Common myeloid progenitor, CD34-positive (primary cell): ENCODE measurements around the gene C12orf76.

ENCODE experiments used
- CTCF ChIA-PET: fragments of 350-600 bp; sonication (Branson Sonifier 250); formaldehyde crosslinking; loops from one replicate; lab custom pipeline; 2021; ENCODE audit warnings: antibody characterized with exemption; lab: Charles Lee
- POLR2A ChIA-PET: fragments of 350-600 bp; sonication (Branson Sonifier 250); formaldehyde crosslinking; loops from one replicate; lab custom pipeline; 2021; ENCODE audit warnings: antibody characterized with exemption; lab: Charles Lee
- DNase-seq, 3 donors: peaks; one replicate each; pipeline versions ENCODE4 v3.0.0 to v3.0.0-alpha.2; 2013
- H3K27ac ChIP-seq, 2 experiments: 1 replicate in 1 of 2; 2 replicates in 1 of 2; pipeline ENCODE4 v1.7.0; 2013; ENCODE audit warnings: inconsistent platforms in 2 of 2, low read length in 2 of 2, mild to moderate bottlenecking in 2 of 2, low read depth in 1 of 2, moderate library complexity in 1 of 2; ENCODE audit not compliant: severe bottlenecking in 2 of 2, insufficient read depth in 1 of 2, poor library complexity in 1 of 2
- H3K27me3 ChIP-seq, 5 experiments: replicated peaks in 2 of 5; 1 replicate in 3 of 5; 2 replicates in 2 of 5; pipeline versions ENCODE4 v1.6.1 to v1.7.0; 2013; ENCODE audit warnings: low read length in 4 of 5, mild to moderate bottlenecking in 2 of 5, moderate library complexity in 2 of 5, inconsistent platforms in 1 of 5; ENCODE audit not compliant: insufficient read depth in 5 of 5, control insufficient read depth in 4 of 5
- H3K36me3 ChIP-seq, 4 experiments: 1 replicate in 2 of 4; 2 replicates in 2 of 4; pipeline versions ENCODE4 v1.6.1 to v1.7.0; 2013; ENCODE audit warnings: low read length in 3 of 4, control low read depth in 1 of 4, mild to moderate bottlenecking in 1 of 4; ENCODE audit not compliant: control insufficient read depth in 4 of 4, insufficient read depth in 4 of 4
- H3K4me1 ChIP-seq, 4 experiments: 1 replicate in 3 of 4; 2 replicates in 1 of 4; pipeline versions ENCODE4 v1.6.1 to v1.7.1; 2013; ENCODE audit warnings: low read length in 3 of 4, mild to moderate bottlenecking in 3 of 4, control low read depth in 1 of 4, inconsistent platforms in 1 of 4, moderate library complexity in 1 of 4; ENCODE audit not compliant: control insufficient read depth in 4 of 4, insufficient read depth in 4 of 4; ENCODE audit errors: control extremely low read depth in 1 of 4
- H3K4me3 ChIP-seq, 7 experiments: 1 replicate in 4 of 7; 2 replicates in 3 of 7; pipeline versions ENCODE4 v1.5.1 to v1.7.0; 2013; ENCODE audit warnings: mild to moderate bottlenecking in 7 of 7, low read length in 6 of 7, moderate library complexity in 6 of 7, inconsistent platforms in 2 of 7, low read depth in 2 of 7, control low read depth in 1 of 7; ENCODE audit not compliant: insufficient read depth in 4 of 7, control insufficient read depth in 1 of 7; ENCODE audit errors: extremely low read depth in 1 of 7
- H3K9me3 ChIP-seq, 5 experiments: 1 replicate in 4 of 5; 2 replicates in 1 of 5; pipeline versions ENCODE4 v1.6.1 to v1.7.1; 2013; ENCODE audit warnings: low read length in 4 of 5, mild to moderate bottlenecking in 2 of 5, inconsistent platforms in 1 of 5, low read depth in 1 of 5, moderate library complexity in 1 of 5; ENCODE audit not compliant: control insufficient read depth in 4 of 5, insufficient read depth in 2 of 5; ENCODE audit errors: control extremely low read depth in 1 of 5
- WGBS: methylation state at CpG from one replicate; pipeline ENCODE4 v1.1.5; 2013; ENCODE audit not compliant: insufficient coverage; 5-methylcytosine and 5-hydroxymethylcytosine counted together

C12orf76 gene

DNA sequence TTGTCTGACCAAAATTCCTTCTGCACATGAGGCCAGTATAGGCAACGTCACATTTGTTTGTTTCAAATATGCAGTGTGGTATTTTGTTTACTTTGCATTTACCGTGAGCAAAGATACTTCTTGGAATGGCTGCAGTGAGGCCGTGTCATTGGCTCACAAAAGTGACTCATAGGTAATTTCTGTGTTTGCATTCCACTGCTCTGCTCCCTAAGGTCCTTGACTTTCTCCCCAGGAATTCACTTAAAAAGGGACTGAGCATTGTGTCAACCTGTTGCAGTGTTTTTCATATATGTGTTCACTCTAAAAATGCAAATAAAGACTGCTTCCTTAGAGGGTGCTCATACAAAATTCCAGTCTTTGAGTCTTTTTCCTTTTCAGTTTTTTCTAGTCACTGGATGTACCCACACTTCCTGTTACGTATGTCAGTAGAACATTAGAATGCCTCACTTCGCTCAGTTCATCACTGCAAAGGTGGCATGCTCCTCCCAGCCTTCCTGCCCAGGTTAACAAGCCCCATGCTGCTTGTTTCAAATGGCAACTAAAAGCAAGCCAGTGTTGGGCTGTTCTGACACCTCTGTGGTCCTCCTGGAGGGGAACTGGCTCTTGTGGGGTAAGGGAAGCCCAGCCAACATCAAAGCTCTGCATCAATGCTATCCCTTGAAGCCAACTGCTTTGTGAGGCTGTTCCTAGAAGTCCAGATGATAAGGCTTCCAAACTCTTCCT is 9.1 kb downstream of the C12orf76 start:
- 71% methylated on average over 4 of the region's 5 CpGs for WGBS
- Histone ChIP-seq H3K27ac (peak overlapping the region; percentile 68 to 76), H3K27me3 (no peaks in the 10 kb centered on the region), H3K4me1 (peaks cover 12 to 34% (median 32%) of the 10 kb centered on the region in 4 experiments), H3K4me3 (no peak overlapping the region), H3K9me3 (no peaks in the 10 kb centered on the region), H3K36me3 (peaks cover 19 to 62% (median 37%) of the 10 kb centered on the region in 4 experiments)
- DNase-seq: peak in 2 of 3 donors; percentile 43 to 53
- POLR2A ChIA-PET: no interaction called here
- CTCF ChIA-PET: interaction anchor here (0.8 to 1.2 kb wide), 3 partner anchors 43 to 55 kb away, joined by 3 read pairs; no protein-coding TSS in a partner anchor

DNA sequence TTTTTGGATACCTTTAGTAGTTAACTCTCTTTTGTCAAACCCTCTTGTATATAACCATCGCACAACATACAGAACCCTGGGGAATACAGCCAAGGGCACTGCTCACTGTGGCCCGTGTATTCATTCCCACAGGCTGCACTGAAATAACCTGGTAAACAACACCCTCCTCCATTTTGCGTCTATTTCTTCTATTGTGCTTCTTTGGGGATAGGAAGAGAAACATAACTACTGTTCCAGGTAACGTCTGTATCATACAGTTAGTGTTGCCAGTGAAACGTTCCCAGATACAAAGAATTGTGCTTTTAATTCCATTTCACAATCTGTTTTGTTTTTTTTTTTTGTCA is 9.6 kb downstream of the C12orf76 start:
- ChIA-PET POLR2A (no interaction called here), CTCF (interaction anchor here (1.0 kb wide), 1 partner anchor 26 kb away, joined by 3 read pairs; no protein-coding TSS in a partner anchor)
- no peak overlapping the region for H3K4me3 ChIP-seq

DNA sequence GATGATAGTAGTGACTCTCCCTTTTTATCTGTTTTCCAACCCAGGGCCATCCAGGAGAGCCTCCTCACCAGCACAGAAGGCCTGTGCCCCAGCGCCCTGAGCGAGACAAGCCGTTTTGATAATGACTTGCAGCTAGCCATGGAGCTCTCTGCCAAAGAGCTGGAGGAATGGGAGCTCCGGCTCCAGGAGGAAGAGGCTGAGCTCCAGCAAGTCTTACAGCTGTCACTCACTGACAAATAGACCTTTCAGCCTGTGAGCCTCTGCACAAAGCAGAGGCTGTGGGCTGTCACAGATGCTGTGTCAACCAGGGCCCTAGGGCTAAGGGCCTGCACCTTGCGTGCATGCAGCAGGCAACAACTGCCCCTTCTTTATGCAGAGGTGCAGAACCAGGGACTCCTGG is 11.0 kb downstream of the C12orf76 start:
- 92% methylated on average over 5 of the region's 5 CpGs for WGBS
- no peak for DNase-seq
- H3K36me3 ChIP-seq: peaks cover 17 to 66% (median 39%) of the 10 kb centered on the region in 4 experiments
- CTCF ChIA-PET: interaction anchor here (0.9 to 2.5 kb wide), 3 partner anchors 9 to 109 kb away, joined by 3 to 13 read pairs (median 3); no protein-coding TSS in a partner anchor
- no peaks in the 10 kb centered on the region for H3K9me3 ChIP-seq
- H3K27me3 ChIP-seq: no peaks in the 10 kb centered on the region
- peaks cover 12 to 25% (median 21%) of the 10 kb centered on the region in 4 experiments for H3K4me1 ChIP-seq
- H3K27ac ChIP-seq: peak overlapping the region in 1 of 2 experiments; percentile 30
- POLR2A ChIA-PET: no interaction called here
- no peak overlapping the region for H3K4me3 ChIP-seq

More for the DNA sequence above, 9.6 kb downstream of the C12orf76 start:
- peaks cover 12 to 34% (median 31%) of the 10 kb centered on the region in 4 experiments for H3K4me1 ChIP-seq
- DNase-seq: no peak
- peak overlapping the region; percentile 20 to 30 for H3K27ac ChIP-seq
- no peaks in the 10 kb centered on the region for H3K9me3 ChIP-seq
- no peaks in the 10 kb centered on the region for H3K27me3 ChIP-seq
- WGBS: 97% methylated on average over 5 of the region's 5 CpGs
- peaks cover 19 to 65% (median 38%) of the 10 kb centered on the region in 4 experiments for H3K36me3 ChIP-seq

DNA sequence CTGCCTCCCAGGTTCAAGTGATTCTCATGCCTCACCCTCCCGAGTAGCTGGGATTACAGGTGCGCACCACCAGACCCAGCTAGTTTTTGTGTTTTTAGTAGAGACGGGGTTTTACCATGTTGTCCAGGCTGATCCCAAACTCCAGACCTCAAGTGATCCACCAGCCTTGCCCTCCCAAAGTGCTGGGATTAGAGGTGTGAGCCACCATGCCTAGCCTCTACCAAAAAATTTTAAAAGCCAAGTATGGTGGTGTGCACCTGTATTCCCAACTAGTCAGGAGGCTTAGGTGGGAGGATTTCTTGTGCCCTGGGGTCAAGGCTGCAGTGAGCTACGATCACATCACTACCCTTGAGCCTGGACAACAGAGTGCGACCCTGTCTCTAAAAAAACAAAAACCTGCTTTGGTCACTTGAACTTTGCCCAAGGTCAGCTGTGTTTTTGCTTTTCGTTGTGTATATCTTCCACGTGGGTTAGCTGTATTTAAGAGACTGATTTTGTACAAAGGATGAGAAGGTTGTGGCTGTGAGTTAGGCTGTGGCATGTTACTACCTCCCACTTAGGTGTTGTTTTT is 12.7 kb downstream of the C12orf76 start:
- no peak for DNase-seq
- H3K36me3 ChIP-seq: peaks cover 17 to 63% (median 38%) of the 10 kb centered on the region in 4 experiments
- ChIA-PET CTCF (interaction anchor here (0.8 to 2.5 kb wide), 3 partner anchors 12 to 182 kb away, joined by 3 to 13 read pairs (median 3); partner anchors contain the start of gene ANKRD13A), POLR2A (no interaction called here)
- no peaks in the 10 kb centered on the region for H3K27me3 ChIP-seq
- 100% methylated on average over 7 of the region's 7 CpGs for WGBS
- H3K27ac ChIP-seq: no peak overlapping the region
- no peaks in the 10 kb centered on the region for H3K9me3 ChIP-seq
- no peak overlapping the region for H3K4me3 ChIP-seq
- peaks cover 10 to 20% (median 18%) of the 10 kb centered on the region in 4 experiments for H3K4me1 ChIP-seq

DNA sequence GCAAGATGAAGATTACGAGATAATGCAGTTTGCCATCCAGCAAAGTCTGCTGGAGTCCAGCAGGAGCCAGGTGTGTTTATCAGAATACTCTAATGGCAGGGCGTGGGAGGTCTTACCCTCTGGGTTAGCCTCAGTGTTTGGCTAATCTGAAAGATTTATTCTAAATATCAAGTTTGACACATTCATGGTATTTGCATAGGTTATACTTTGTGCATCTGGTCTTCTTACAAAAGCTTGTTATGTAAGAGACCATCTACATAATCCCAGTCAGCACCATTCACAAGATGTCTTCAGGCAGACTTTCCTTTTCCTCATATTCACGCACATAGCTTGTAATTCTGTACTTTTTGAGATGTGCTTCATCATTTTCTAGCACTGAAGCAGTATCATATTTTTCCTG is 14.4 kb downstream of the C12orf76 start:
- WGBS: 100% methylated on average over 2 of the region's 3 CpGs
- no peak for DNase-seq
- ChIA-PET CTCF (interaction anchor here (1.2 kb wide), 1 partner anchor 9 kb away, joined by 3 read pairs; no protein-coding TSS in a partner anchor), POLR2A (no interaction called here)
- H3K36me3 ChIP-seq: peaks cover 22 to 71% (median 49%) of the 10 kb centered on the region in 4 experiments
- H3K9me3 ChIP-seq: no peaks in the 10 kb centered on the region
- H3K27ac ChIP-seq: no peak overlapping the region
- H3K4me3 ChIP-seq: no peak overlapping the region
- H3K4me1 ChIP-seq: peaks cover 1 to 4% (median 3%) of the 10 kb centered on the region in 4 experiments
- no peaks in the 10 kb centered on the region for H3K27me3 ChIP-seq

DNA sequence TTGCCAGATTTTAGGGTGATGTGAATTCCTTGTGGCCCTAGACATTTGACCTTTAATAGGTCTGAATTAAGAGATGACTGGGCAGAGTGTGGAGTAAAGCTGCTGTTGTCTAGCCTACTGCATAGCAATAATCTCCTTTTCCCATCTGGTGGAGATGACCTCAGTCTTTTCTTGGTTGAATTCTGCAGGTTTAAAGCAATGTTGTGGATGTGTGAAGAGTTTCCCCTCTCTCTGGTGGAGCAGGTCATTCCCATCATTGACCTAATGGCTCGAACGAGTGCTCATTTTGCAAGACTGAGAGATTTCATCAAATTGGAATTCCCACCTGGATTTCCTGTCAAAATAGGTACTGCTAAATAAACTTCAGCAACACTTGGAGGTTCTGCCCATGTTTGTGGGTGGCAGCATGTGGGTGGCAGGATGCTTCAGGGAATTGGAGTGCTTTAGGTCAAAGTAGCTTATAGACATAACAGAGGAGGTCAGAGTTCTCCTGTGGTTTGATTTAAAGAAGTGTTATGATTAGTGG is 19.0 kb downstream of the C12orf76 start:
- H3K4me1 ChIP-seq: no peaks in the 10 kb centered on the region
- DNase-seq: no peak
- H3K27me3 ChIP-seq: no peaks in the 10 kb centered on the region
- H3K36me3 ChIP-seq: peaks cover 21 to 67% (median 48%) of the 10 kb centered on the region in 4 experiments
- ChIA-PET POLR2A (no interaction called here), CTCF (interaction anchor here (1.5 kb wide), 1 partner anchor 32 kb away, joined by 4 read pairs; no protein-coding TSS in a partner anchor)
- no peak overlapping the region for H3K27ac ChIP-seq
- no peaks in the 10 kb centered on the region for H3K9me3 ChIP-seq
- H3K4me3 ChIP-seq: no peak overlapping the region
- WGBS: 100% methylated on average over 2 of the region's 2 CpGs
